MCF 10A (cell line): Measurements from ENCODE around the gene EIF5B. TPM values are rescaled to one million over a fixed set of nuclear protein-coding genes. Genes with fewer than 3 reads are reported as not detected.
A peak's percentile ranks its signal among the peaks of the same experiment; 100 is the strongest.

Source experiments
- BruUV-seq: library from RNA; stranded (reverse); fragments of 400-500 nt; replicated peaks from 2 replicates; lab custom pipeline; 2021; lab: Mats Ljungman, UMichigan
- CTCF ChIA-PET: fragments of 300-600 bp; sonication (Branson Sonifier 250); formaldehyde crosslinking; extraction: SDS; loops from one replicate; lab custom pipeline; 2021; ENCODE audit warnings: antibody characterized with exemption, inconsistent platforms; lab: Yijun Ruan, JAX
- POLR2A ChIA-PET: fragments of 300-600, 350-650 bp; sonication (Branson Sonifier 250); formaldehyde crosslinking; extraction: SDS; loops from one replicate; lab custom pipeline; 2020; ENCODE audit warnings: antibody characterized with exemption, inconsistent platforms; lab: Yijun Ruan, JAX
- DNase-seq: peaks from one replicate; pipeline ENCODE4 v3.0.0-alpha.2; 2018; ENCODE audit not compliant: unreplicated experiment
- H3K27ac Mint-ChIP-seq: one replicate; pipeline ENCODE4 v1.8.0; 2022; ENCODE audit warnings: mild to moderate bottlenecking, low read depth, mixed read lengths; ENCODE audit not compliant: unreplicated experiment
- H3K27me3 Mint-ChIP-seq: one replicate; pipeline ENCODE4 v1.8.0; 2022; ENCODE audit warnings: mixed read lengths; ENCODE audit not compliant: insufficient read depth, unreplicated experiment
- H3K36me3 Mint-ChIP-seq: one replicate; pipeline ENCODE4 v1.8.0; 2022; ENCODE audit warnings: mild to moderate bottlenecking, moderate library complexity, mixed read lengths; ENCODE audit not compliant: insufficient read depth, unreplicated experiment
- H3K4me1 Mint-ChIP-seq: one replicate; pipeline ENCODE4 v1.8.0; 2022; ENCODE audit warnings: mixed read lengths; ENCODE audit not compliant: insufficient read depth, unreplicated experiment
- H3K4me3 Mint-ChIP-seq: one replicate; pipeline ENCODE4 v1.8.0; 2022; ENCODE audit warnings: mild to moderate bottlenecking, moderate library complexity, mixed read lengths; ENCODE audit not compliant: unreplicated experiment
- H3K9me3 Mint-ChIP-seq: one replicate; pipeline ENCODE4 v1.8.0; 2022; ENCODE audit warnings: mixed read lengths; ENCODE audit not compliant: unreplicated experiment
- intact Hi-C: fragments of 100-400 bp; cut with micrococcal nuclease; formaldehyde crosslinking; loops from 2 replicates; pipeline ENCODE4 v1.14.1; 2022
- total RNA-seq: library from RNA; stranded (reverse); gene quantifications from 2 replicates; pipeline ENCODE4 v1.2.3, GENCODE V29; 2022
- TF ChIP-seq, protein P1 (sequence below): fragments of 200-600 bp; IDR thresholded peaks from one replicate; pipeline ENCODE4 v1.8.0; 2022; ENCODE audit warnings: antibody characterized with exemption, mild to moderate bottlenecking; ENCODE audit not compliant: unreplicated experiment

Gene EIF5B
- total RNA-seq, 1 experiment from 2014 or later = 55.5 TPM

DNA sequence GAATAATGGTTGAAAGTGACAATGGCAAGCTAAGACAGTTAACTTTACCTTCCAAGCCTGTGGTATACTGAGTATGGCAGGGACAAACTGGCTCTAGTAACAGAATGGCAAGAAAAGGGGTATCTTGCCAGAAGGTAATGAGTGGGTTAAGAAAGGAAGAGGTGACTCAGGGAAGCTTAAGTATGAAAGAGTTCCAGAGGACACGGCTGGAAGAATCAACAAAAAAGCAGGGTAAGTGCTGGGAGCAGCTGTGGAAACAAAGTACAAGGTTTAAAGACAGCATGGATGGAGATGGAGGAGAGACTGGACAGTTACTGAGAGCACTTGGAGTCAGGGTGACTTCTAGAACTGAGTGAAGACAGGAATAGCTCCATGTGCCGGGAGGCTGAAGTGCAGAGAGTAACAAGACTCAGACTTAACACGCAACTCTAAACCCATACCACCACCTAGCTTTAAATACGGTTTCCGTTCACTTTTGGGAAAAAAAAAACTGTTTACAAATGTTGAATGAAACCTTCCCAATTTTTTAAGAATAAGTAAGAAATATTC, 83.6 kb downstream of the EIF5B start:
- TF ChIP-seq, protein P1, sequence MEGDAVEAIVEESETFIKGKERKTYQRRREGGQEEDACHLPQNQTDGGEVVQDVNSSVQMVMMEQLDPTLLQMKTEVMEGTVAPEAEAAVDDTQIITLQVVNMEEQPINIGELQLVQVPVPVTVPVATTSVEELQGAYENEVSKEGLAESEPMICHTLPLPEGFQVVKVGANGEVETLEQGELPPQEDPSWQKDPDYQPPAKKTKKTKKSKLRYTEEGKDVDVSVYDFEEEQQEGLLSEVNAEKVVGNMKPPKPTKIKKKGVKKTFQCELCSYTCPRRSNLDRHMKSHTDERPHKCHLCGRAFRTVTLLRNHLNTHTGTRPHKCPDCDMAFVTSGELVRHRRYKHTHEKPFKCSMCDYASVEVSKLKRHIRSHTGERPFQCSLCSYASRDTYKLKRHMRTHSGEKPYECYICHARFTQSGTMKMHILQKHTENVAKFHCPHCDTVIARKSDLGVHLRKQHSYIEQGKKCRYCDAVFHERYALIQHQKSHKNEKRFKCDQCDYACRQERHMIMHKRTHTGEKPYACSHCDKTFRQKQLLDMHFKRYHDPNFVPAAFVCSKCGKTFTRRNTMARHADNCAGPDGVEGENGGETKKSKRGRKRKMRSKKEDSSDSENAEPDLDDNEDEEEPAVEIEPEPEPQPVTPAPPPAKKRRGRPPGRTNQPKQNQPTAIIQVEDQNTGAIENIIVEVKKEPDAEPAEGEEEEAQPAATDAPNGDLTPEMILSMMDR = no peak
- H3K27ac Mint-ChIP-seq = peak overlapping the region; percentile 29
- H3K9me3 Mint-ChIP-seq = no peaks in the 10 kb centered on the region
- peak; percentile 10 for DNase-seq
- H3K4me1 Mint-ChIP-seq = peaks cover 15% of the 10 kb centered on the region
- H3K36me3 Mint-ChIP-seq = peaks cover 78% of the 10 kb centered on the region
- CTCF ChIA-PET = interaction anchor here (0.7 to 1.1 kb wide), 2 partner anchors 43 to 185 kb away, joined by 3 to 4 read pairs; no protein-coding TSS in a partner anchor
- POLR2A ChIA-PET = interaction anchor here (0.5 to 1.5 kb wide), 2 partner anchors 9 to 44 kb away, joined by 3 to 4 read pairs; no protein-coding TSS in a partner anchor
- no TSS peak for BruUV-seq
- H3K4me3 Mint-ChIP-seq = no peak overlapping the region
- H3K27me3 Mint-ChIP-seq = no peaks in the 10 kb centered on the region
- intact Hi-C loops = no loop called here

- BruUV-seq = no TSS peak
- peaks cover 72% of the 10 kb centered on the region for H3K36me3 Mint-ChIP-seq
- TF ChIP-seq, protein P1 = no peak
- intact Hi-C loops = no loop called here
- peak; percentile 29 for DNase-seq
- no peak overlapping the region for H3K4me3 Mint-ChIP-seq
- peak overlapping the region; percentile 29 for H3K27ac Mint-ChIP-seq
- ChIA-PET POLR2A (interaction anchor here (1.5 kb wide), 1 partner anchor 9 kb away, joined by 4 read pairs; no protein-coding TSS in a partner anchor), CTCF (interaction anchor here (1.1 kb wide), 1 partner anchor 42 kb away, joined by 4 read pairs; no protein-coding TSS in a partner anchor)
- no peaks in the 10 kb centered on the region for H3K9me3 Mint-ChIP-seq
- no peaks in the 10 kb centered on the region for H3K27me3 Mint-ChIP-seq
- peaks cover 15% of the 10 kb centered on the region for H3K4me1 Mint-ChIP-seq
These were observed 84.3 kb downstream of the EIF5B start for GRCh38 chr2:99421469-99421868.

DNA sequence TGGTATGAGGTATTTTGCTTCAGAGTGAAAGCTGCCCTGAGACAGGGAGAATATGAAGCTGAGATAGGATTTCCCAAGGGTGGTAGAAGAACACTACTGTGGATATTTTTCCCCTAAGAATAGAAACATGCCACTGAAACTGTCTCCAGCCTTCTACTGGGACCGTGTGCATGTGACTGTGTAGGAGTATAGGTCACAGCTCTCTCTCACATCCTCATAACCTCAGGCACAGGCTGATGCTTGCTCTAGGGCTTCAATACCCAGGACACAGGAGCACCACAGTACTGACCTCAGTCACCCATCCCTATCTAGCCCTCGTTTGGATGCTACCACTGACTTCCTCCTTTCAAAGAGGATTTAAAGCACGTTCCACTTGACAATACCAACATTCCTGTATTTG, 85.4 kb downstream of the EIF5B start:
- no peak for DNase-seq
- peaks cover 15% of the 10 kb centered on the region for H3K4me1 Mint-ChIP-seq
- intact Hi-C loops = no loop called here
- H3K9me3 Mint-ChIP-seq = no peaks in the 10 kb centered on the region
- ChIA-PET CTCF (interaction anchor here (1.1 kb wide), 1 partner anchor 20 kb away, joined by 3 read pairs; no protein-coding TSS in a partner anchor), POLR2A (interaction anchor here (1.7 kb wide), 1 partner anchor 86 kb away, joined by 3 read pairs; the partner anchor contains the start of gene TXNDC9)
- H3K4me3 Mint-ChIP-seq = no peak overlapping the region
- TF ChIP-seq, protein P1 = no peak
- H3K27ac Mint-ChIP-seq = no peak overlapping the region
- H3K27me3 Mint-ChIP-seq = no peaks in the 10 kb centered on the region
- no TSS peak for BruUV-seq
- H3K36me3 Mint-ChIP-seq = peaks cover 72% of the 10 kb centered on the region

- Mint-ChIP-seq H3K4me3 (no peak overlapping the region), H3K27me3 (no peaks in the 10 kb centered on the region), H3K36me3 (peaks cover 72% of the 10 kb centered on the region), H3K9me3 (no peaks in the 10 kb centered on the region), H3K4me1 (peaks cover 15% of the 10 kb centered on the region), H3K27ac (peak overlapping the region; percentile 31)
- CTCF ChIA-PET = no interaction called here
- TF ChIP-seq, protein P1 = no peak
- no TSS peak for BruUV-seq
- POLR2A ChIA-PET = interaction anchor here (1.7 kb wide), 1 partner anchor 88 kb away, joined by 3 read pairs; the partner anchor contains the start of gene TXNDC9
- no peak for DNase-seq
- intact Hi-C loops = no loop called here
These were observed 87.2 kb downstream of the EIF5B start for GRCh38 chr2:99424371-99424770.
